Thyroid gland (tissue), 4 donors: ENCODE results near the gene MAML3. TPM values are rescaled to one million over a fixed set of nuclear protein-coding genes. Genes with fewer than 3 reads are reported as not detected.

Experiments
- DNase-seq, 2 donors: peaks; one replicate each; pipeline ENCODE4 v3.0.0-alpha.2; 2019
- H3K27ac ChIP-seq, 3 donors: fragments of 200-600 bp; sonication (generic); 1 replicate in 2 of 3; 2 replicates in 1 of 3; pipeline ENCODE4 v1.5.1; 2016 to 2019; ENCODE audit warnings: mild to moderate bottlenecking in 1 of 3, moderate library complexity in 1 of 3
- H3K27me3 ChIP-seq: fragments of 200-600 bp; sonication (generic); one replicate; pipeline ENCODE4 v1.5.1; 2019
- H3K36me3 ChIP-seq, 2 donors: fragments of 200-600 bp; sonication (generic); one replicate each; pipeline ENCODE4 v1.5.1; 2016 to 2019
- H3K4me1 ChIP-seq, 2 donors: fragments of 200-600 bp; sonication (generic); one replicate each; pipeline ENCODE4 v1.5.1; 2017 to 2019
- H3K4me3 ChIP-seq, 3 donors: fragments of 200-600 bp; sonication (generic); replicated peaks in 1 of 3; 1 replicate in 2 of 3; 2 replicates in 1 of 3; pipeline ENCODE4 v1.5.1; 2016; ENCODE audit warnings: mild to moderate bottlenecking in 1 of 3
- H3K9me3 ChIP-seq: fragments of 200-600 bp; sonication (generic); one replicate; pipeline ENCODE4 v1.5.1; 2017
- POLR2A ChIP-seq, 2 donors: fragments of 450-650 bp; IDR thresholded peaks; one replicate each; pipeline ENCODE4 v1.6.1; 2017; ENCODE audit warnings: antibody characterized with exemption in 2 of 2, mild to moderate bottlenecking in 2 of 2, moderate library complexity in 1 of 2
- WGBS, 2 donors: methylation state at CpG; one replicate each; pipeline ENCODE4 v1.1.5; 2017; 5-methylcytosine and 5-hydroxymethylcytosine counted together
- intact Hi-C: fragments of 100-400 bp; cut with DNase I; formaldehyde crosslinking; loops from one replicate; pipeline ENCODE4 v1.15.1; 2023
- total RNA-seq, 4 donors: library from RNA; depleted of rRNA; stranded (reverse); fragments of >200 nt; gene quantifications; one replicate each; pipeline ENCODE4 v1.2.3, GENCODE V29; 2016
- TF ChIP-seq, protein P1 (sequence below), 6 experiments: fragments of 200-600 bp in 3 of 6; fragments of 450-650 bp in 3 of 6; sonication (generic) in 3 of 6; IDR thresholded peaks; one replicate each; pipeline ENCODE4 v1.5.1; 2016 to 2019; ENCODE audit warnings: antibody characterized with exemption in 6 of 6, mild to moderate bottlenecking in 2 of 6, inconsistent platforms in 1 of 6, moderate library complexity in 1 of 6

The MAML3 gene
- total RNA-seq, 4 donors from 2014 or later = 5.7 to 14.1 (median 11.4) TPM

DNA sequence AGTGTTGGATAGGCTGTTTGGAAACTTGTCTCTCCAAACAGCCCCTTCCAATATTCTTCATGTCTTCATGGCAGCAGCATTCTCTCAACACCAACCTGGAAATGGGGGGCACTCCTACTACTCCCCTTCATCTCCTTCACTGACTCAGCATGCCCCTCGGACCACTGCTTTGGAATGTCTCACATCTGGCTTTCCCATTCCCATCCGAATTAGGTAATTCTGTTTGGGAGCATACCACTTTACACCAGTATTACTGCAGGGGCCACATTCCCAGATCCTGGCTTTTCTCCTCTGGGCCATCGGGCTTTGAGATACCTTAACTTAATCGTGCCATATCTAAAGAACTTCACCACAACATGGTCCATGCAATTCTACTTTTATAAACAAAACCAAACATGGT is 100.8 kb downstream of the MAML3 start:
- H3K9me3 ChIP-seq = no peaks in the 10 kb centered on the region
- H3K27me3 ChIP-seq = no peaks in the 10 kb centered on the region
- 97 to 98% methylated on average over 4 of the region's 4 CpGs for WGBS, 2 donors
- TF ChIP-seq, protein P1, sequence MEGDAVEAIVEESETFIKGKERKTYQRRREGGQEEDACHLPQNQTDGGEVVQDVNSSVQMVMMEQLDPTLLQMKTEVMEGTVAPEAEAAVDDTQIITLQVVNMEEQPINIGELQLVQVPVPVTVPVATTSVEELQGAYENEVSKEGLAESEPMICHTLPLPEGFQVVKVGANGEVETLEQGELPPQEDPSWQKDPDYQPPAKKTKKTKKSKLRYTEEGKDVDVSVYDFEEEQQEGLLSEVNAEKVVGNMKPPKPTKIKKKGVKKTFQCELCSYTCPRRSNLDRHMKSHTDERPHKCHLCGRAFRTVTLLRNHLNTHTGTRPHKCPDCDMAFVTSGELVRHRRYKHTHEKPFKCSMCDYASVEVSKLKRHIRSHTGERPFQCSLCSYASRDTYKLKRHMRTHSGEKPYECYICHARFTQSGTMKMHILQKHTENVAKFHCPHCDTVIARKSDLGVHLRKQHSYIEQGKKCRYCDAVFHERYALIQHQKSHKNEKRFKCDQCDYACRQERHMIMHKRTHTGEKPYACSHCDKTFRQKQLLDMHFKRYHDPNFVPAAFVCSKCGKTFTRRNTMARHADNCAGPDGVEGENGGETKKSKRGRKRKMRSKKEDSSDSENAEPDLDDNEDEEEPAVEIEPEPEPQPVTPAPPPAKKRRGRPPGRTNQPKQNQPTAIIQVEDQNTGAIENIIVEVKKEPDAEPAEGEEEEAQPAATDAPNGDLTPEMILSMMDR (IDR thresholded peaks at IDR 0.05) = no peak
- no peak for TF ChIP-seq POLR2A (IDR thresholded peaks at IDR 0.05)
- H3K36me3 ChIP-seq = no peaks in the 10 kb centered on the region
- H3K27ac ChIP-seq = no peak overlapping the region
- peaks cover 6 to 16% of the 10 kb centered on the region in 2 donors for H3K4me1 ChIP-seq
- DNase-seq = no peak
- H3K4me3 ChIP-seq = no peak overlapping the region
- intact Hi-C loops = loop anchor here (5.0 kb wide), 1 partner anchor 199 kb away; no protein-coding TSS in a partner anchor

DNA sequence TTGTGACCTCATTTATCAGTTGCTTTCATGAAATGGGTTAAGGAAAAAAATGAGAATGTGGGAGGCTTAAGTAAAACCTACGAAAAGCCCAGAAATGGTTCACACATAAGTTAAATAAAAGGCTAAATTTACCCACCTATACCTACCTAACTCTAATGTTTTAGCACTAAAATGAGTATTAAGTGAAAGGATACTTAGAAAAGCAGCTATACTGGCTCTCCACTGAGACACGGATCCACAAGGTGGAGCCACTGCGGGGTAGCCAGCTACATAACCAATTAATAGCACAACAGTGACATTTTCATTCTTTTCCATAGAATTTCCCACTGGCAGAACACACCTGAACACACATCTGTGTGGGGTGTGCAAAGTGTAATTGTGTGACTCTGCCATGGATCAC is 101.9 kb downstream of the MAML3 start:
- Histone ChIP-seq H3K4me3 (no peak overlapping the region), H3K9me3 (no peaks in the 10 kb centered on the region), H3K27ac (no peak overlapping the region), H3K4me1 (peaks cover 0 to 14% of the 10 kb centered on the region in 2 donors), H3K36me3 (no peaks in the 10 kb centered on the region), H3K27me3 (no peaks in the 10 kb centered on the region)
- 42 to 59% methylated on average over 3 of the region's 3 CpGs for WGBS, 2 donors
- TF ChIP-seq, protein P1 (IDR thresholded peaks at IDR 0.05) = peak in 5 of 6 experiments; percentile 27 to 60 (median 47)
- TF ChIP-seq POLR2A (IDR thresholded peaks at IDR 0.05) = no peak
- peak; percentile 64 to 68 for DNase-seq
- intact Hi-C loops = loop anchor here (5.0 kb wide), 1 partner anchor 200 kb away; no protein-coding TSS in a partner anchor

DNA sequence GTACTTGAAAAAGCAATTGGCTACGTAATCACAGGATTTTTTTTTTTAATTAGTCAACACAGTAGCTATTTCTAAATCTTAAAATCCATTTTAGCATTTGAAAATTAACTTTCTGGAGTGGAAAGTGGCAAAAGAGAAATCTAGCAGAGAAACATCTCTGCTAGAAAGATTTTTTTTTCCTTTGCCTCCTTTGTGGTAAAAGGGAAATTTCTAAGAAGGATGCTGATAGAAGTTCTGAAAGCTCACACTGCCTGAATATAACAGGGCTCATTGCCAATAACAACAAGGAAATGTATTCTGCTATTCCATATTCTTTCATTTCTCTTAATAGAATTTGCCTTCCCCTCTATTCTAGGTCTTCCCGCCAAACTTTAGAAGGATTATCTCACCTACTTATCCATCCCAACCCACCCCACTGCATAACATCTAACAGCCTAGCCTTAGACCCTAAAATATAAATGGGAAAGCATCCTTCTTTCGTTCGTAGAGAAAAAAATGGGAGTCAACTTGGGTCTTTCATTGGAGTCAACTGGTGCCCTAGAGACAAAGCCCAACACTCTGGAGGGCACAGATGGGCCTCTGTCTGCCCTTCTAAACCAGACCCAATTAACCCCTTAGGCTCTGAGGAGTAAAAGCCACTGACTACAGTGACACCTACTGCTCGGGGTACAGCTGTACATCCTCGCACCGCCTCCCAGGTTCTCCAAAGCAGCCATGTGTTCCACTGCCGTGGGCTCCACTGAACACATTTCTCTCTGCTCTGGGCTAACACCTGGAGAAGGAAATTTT is 103.9 kb downstream of the MAML3 start:
- Histone ChIP-seq H3K4me1 (peaks cover 0 to 12% of the 10 kb centered on the region in 2 donors), H3K27me3 (no peaks in the 10 kb centered on the region), H3K9me3 (no peaks in the 10 kb centered on the region), H3K4me3 (no peak overlapping the region), H3K27ac (peak overlapping the region in 1 of 3 donors; percentile 27), H3K36me3 (no peaks in the 10 kb centered on the region)
- WGBS, 2 donors = 74 to 77% methylated on average over 8 of the region's 8 CpGs
- TF ChIP-seq, protein P1 (IDR thresholded peaks at IDR 0.05) = no peak
- no peak for TF ChIP-seq POLR2A (IDR thresholded peaks at IDR 0.05)
- intact Hi-C loops = loop anchor here (5.0 kb wide), 1 partner anchor 202 kb away; no protein-coding TSS in a partner anchor
- no peak for DNase-seq

DNA sequence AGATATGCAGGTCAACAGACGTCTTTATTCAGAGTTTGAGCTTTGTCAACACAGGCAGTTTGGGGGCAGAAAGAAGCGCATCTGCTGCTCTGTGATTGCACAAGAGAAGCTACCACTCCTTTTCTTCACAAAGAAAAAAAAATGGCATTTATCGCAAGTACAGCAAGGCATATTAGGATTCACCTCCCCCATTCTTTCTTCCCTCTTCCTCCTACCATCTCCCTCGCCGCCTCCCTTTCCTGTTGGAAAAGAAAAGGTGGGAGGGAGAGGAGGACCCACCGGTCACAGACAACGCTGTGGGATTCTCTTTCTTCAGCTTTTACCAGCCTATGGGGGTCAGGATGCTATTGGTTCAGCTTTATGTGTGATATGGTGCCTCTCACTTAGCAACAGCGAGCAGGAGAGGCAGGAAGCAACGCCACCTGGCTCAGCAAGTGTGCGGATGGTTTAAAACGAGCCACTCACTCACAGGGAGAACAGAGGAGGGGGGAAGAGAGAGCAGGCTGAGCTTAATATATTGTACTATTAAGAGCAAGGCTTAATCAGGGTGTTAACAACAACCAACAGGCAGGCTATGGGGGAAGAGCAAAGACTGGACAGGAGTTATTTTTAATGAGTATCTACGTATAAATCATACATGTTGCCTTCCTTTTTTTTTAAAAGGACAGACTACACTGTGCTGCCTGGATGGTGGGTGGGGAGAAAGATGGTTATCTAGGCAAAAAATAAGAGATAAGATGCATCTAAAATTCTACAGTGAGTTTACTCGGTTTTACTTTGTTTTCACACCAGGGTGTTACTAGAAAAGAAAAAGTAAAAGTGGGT is 104.7 kb downstream of the MAML3 start:
- Histone ChIP-seq H3K27ac (peak overlapping the region in 1 of 3 donors; percentile 27), H3K36me3 (no peaks in the 10 kb centered on the region), H3K27me3 (no peaks in the 10 kb centered on the region), H3K4me3 (no peak overlapping the region), H3K4me1 (peaks cover 0 to 12% of the 10 kb centered on the region in 2 donors), H3K9me3 (no peaks in the 10 kb centered on the region)
- 33 to 44% methylated on average over 13 of the region's 13 CpGs for WGBS, 2 donors
- intact Hi-C loops = no loop called here
- TF ChIP-seq, protein P1 (IDR thresholded peaks at IDR 0.05) = peak in 1 of 6 experiments; percentile 1
- TF ChIP-seq POLR2A (IDR thresholded peaks at IDR 0.05) = no peak
- DNase-seq = peak; percentile 16 to 24
